ENCODE results near the gene EGFL6.

- no peak for TF ChIP-seq ZNF274 (IDR thresholded peaks at IDR 0.05; ENCODE audit: low read depth, low read length)
- no peak for TF ChIP-seq YY1 (IDR thresholded peaks at IDR 0.05; ENCODE audit: insufficient read depth, insufficient read length)
These were observed 92.4 kb downstream of the EGFL6 start for GRCh38 chrX:13661735-13662288.
